HG03342 (cell line): ENCODE measurements around the gene ELK4.

ENCODE experiments used
- ATAC-seq: cut with Tn5 transposase; IDR thresholded peaks from one replicate; pipeline ENCODE4 v1.9.1; 2021; ENCODE audit warnings: mild to moderate bottlenecking, moderate library complexity; ENCODE audit not compliant: unreplicated experiment

The ELK4 gene

DNA sequence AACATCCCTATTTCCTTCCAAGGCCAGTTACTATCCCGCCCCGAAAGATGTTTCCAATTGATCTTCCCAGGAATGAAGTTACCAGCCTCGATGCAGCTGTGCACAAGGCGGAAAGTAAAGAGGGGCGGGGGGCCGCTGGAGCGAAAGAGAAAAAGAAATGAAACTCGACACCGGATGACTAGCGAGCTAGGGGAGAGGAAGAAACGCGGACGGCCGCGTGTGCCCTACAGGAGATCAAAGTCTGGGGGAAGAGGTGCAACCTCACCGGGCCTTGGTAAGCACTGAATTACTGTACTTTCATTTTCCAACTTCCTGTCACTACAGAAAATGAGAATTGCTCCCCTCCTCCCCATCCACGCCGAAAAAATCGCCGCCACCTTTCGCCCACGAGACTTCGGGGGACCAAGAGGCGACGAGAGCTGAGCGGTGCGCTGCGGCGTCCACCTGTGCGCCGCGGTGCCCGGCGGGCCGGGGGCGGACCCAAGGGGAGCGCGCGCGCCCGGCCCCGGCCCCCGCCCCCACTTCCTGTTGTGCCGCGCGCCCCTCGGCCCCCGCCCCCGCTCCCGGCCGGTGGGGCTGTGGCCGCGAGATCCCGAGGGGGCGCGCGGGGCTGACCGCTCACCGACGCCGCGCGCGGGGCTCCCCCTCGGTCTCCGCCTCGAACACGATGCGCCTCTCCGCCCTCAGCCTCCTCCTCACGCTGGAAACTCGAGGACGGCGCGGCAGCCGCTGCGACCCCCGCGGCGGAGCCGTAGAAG, 622 bp downstream of the ELK4 start:
- peak; percentile 62 for ATAC-seq

- ATAC-seq: no peak
These were observed 1.2 kb downstream of the ELK4 start for GRCh38 chr1:205630651-205631009.

DNA sequence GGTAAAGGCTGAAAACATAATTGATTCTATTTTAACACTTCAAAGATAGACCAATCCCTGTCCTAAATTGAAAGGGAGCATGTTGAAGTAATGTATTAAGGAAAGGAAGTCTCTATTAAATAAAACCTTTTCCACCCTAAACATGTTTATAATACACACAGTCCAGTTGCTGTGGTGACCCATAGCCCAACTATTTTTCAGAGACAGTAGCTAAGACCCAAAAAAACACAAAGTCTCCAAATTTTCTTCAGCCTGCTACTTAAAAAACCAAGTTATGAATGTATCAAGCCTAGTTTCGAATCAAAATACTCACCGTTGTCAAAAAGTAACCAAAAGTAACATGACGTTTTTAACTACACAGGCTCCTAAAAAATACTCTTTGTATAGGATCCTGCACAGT, 1.6 kb downstream of the ELK4 start:
- ATAC-seq: no peak

DNA sequence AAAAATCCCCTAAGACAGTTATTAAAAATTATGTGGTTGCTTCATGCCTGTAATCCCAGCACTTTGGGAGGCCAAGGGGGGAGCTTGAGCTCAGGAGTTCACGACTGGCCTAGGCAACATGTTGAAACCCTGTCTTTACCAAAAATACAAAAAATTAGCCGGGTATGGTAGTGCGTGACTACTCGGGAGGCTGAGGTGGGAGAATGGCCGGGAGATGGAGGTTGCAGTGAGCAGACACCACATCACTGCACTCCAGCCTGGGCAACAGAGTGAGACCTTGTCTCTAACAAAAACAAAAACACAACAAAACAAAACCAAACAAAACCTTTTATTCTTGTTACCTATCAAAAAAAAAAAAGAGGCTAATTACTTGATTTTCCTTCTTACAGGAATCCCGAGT, 2.1 kb downstream of the ELK4 start:
- ATAC-seq: no peak

DNA sequence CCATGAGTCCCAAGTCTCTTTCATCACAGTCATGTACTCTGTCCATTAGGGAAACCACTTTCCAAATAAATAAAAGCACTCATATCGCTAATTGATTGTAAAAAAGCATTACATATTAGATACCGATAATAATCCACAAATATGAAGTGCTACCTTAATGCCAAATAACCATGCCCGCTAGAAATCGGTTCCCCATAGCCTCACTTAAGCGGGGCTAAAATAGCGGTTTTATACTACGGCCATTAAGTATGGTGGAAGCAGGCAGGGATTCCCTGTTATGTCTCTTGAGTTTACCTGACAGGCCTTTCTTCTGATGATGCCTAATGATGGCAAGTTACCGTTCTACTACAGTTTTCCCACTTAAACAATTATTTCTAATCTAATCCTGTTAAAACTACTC, 3.9 kb downstream of the ELK4 start:
- ATAC-seq: no peak

GRCh38 chr1:205626216-205626615, 5.6 kb downstream of the ELK4 start:
- no peak for ATAC-seq

DNA sequence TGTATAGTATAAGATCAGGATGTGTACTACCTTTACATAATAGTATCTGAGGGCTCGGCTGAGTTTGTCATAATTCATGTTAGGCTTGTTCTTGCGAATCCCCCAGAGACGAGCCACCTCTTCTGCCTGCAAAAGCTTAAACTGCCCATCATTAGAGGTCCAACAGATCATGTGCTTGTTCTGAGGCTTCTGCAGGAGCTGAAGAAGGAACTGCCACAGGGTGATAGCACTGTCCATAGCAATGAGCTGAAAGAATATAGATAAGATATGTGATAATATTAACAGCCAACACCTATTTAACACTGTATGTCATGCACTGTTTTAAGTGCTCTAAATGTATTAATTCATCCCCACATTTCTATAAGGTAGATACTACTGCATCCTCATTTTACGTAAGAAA, 8.2 kb downstream of the ELK4 start:
- ATAC-seq: no peak

DNA sequence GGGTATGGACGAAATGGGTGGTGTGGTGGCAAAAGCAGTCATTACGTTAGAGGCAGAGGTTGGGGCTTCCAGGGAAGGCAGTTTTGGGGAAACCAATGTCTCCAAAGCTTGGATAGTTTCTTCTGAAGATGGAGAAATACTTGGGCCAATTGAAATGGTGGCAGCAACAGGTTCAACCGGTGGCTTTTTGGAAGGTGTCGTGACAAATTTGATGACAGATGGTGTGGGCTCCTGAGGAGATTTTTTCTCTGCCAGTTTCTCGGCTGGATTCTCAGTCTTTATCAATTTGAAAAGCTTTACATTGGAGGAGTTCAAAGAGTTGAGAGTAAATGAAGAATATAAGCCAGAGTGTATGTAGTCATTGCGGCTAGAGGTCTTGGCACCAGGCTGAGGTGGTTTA, 11.5 kb downstream of the ELK4 start:
- no peak for ATAC-seq

- ATAC-seq: no peak
These were observed 12.4 kb downstream of the ELK4 start for GRCh38 chr1:205619376-205619775.

DNA sequence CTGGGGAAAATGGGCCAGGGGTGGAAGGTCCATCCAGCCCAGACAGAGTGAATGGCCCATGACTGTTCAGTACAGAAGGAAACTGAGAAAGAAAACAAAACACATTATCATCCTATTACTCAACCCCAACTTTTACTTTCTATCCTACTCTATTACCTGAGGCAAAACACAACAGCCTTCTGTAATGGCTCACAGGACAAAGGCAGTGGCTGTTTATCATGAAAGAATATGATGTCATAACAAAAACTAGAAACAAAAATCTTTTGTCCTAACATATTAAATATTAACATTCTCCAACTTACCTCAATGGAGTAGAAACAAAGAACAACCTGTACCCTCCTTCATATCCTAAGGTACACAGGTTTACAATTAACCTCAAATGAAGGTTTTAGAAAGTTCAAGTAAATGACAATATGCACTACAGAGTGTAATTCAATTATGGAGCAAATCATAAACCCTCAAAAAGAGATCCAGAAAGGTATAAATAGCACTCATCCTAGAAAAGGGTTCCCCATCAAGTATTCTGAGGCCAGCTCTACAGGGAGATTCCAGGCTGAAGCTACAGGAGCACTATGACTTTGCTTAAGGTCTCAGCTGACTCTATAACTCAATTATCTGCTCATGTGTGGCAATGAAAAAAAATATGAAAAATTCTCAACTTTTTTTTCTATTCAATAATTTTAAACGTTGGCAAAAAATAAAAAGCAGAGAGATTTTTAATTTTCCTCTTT, 15.1 kb downstream of the ELK4 start:
- ATAC-seq: peak; percentile 78

DNA sequence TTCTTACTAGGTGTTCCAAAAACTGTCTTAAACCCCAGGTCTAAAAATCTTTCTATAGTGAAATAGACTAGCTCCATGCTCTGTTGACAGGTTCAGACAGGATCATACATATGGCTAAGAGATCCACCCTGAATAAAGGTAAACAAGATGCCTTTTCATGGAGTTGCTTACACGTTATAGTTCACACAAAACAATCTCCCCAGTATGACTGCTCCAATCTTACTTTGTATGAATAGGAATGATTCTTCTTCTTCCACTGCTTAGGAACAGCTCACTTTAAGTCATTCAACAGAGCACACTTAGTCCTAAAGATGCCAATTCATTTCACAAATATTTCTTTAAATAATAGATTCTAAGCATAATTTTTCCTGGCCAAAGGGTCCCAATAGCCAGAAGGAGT, 16.0 kb downstream of the ELK4 start:
- no peak for ATAC-seq

DNA sequence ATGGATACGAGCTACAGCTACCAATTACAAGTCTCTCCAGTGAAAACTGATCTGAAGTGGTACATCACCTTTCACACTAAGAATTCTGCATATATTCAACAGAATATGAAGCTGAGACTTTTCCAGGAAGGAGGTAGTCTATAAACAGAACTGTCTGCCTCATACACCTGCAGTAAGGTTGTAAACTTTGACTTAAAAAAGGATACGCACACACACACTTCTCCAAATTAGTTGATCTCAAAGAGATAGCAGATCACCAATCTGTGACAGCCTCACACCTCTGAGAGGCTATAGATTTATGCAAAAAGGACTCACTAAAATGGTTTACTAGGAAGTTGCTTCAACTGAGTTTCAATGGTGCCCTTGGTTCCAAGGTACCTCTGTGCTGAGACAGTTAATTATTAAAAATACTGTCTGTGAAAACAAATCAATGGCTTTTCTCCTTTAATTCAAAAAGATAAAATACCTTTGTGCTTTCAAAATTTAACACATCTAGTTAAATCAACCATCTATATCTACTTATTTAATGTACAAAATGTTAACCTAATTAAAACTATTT, 17.9 kb downstream of the ELK4 start:
- ATAC-seq: no peak

- no peak for ATAC-seq
These were observed 19.3 kb downstream of the ELK4 start for GRCh38 chr1:205612556-205612955.

- ATAC-seq: no peak
These were observed 19.7 kb downstream of the ELK4 start for GRCh38 chr1:205612104-205612503.

- ATAC-seq: no peak
These were observed 20.8 kb downstream of the ELK4 start for GRCh38 chr1:205610901-205611466.

DNA sequence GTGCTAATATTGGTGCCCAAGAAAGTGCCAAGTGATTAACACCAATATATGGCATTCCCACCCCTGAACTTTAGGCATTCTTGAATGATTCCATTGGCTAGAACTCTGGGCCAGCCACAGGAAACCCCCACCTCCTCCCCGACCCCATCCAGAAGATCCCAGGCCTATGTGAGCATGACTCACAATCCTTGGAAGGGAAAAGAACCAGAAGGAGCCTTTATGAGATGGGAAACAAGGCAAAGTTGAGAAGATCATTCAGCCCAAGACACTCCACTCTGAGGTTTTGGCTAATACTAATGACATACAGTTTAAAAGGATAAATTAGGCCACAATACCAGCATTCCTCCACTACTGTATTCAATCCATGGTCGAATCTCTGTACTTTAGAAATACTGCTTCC, 21.8 kb downstream of the ELK4 start:
- no peak for ATAC-seq

DNA sequence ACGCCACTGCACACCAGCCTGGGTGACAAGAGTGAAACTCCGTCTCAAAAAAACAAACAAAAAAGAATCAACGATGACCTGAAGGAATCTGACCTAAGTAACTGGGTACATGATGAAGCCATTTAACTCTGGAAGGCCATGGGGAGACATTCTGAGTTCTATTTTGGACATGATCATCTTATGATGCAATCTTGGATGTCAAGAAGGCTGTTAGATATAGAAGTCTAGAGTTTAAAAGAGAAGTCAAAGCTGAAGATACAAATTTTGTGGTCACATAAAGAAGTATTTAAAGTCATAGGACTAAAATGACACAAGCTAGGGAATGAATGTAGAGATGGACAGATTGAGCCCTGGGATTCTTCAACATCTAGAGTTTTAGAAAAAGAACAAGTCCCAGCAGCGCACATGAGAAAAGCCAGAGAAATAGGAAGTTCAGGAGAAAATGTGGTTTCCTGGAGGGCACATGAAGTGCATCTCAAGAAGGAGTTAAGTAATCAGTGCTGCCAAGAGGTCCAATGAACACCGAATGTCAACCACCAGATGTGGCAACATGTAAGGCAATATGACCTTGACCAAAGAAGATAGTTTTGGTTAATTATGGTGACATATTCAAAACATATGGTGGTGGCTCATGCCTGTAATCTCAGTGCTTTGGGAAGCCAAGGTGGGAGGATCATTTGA, 26.8 kb downstream of the ELK4 start:
- no peak for ATAC-seq

DNA sequence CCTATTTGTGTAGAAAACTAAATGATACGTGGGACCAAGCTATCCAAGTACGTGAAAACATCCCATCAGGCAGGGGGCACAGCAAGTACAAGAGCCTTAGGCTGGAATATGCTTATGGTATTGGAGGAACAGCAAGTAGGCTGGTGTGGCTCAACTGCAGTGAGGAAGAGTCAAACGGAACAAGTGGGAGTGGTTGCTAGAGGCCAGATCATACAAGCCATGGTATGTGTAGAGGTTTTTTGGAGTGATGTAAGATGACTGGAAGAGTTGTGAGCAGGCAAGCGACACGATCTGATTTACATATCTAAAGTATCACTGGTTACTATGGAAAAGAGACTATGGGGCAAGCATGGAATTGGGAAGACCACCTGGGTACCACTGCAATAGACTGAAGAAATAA, 27.8 kb downstream of the ELK4 start:
- no peak for ATAC-seq

GRCh38 chr1:205601205-205601604, 30.6 kb downstream of the ELK4 start:
- ATAC-seq: no peak

- peak; percentile 60 for ATAC-seq
These were observed 31.7 kb downstream of the ELK4 start for GRCh38 chr1:205600085-205600484.

- ATAC-seq: no peak
These were observed 32.2 kb downstream of the ELK4 start for GRCh38 chr1:205599669-205600042.
